H1 (cell line): Measurements from ENCODE around the gene SPEN.

Source experiments
- EP300 ChIP-seq, 2 experiments: IDR thresholded peaks; 1 replicate in 1 of 2; 2 replicates in 1 of 2; pipeline ENCODE4 v1.6.1; 2011 to 2012; ENCODE audit warnings: low read depth in 2 of 2, low read length in 2 of 2, mild to moderate bottlenecking in 2 of 2, borderline replicate concordance in 1 of 2, inconsistent platforms in 1 of 2, moderate library complexity in 1 of 2
- EZH2 ChIP-seq: fragments of 200-600 bp; sonication (generic); IDR thresholded peaks from 2 replicates; pipeline ENCODE4 v1.7.1; 2012; ENCODE audit warnings: low read depth, mild to moderate bottlenecking, moderate library complexity, low read length, inconsistent platforms; ENCODE audit not compliant: severe bottlenecking
- GTF2F1 ChIP-seq: IDR thresholded peaks from 2 replicates; pipeline ENCODE4 v1.6.1; 2012; ENCODE audit warnings: low read depth, low read length, improper control_type of control experiment, borderline replicate concordance
- NRF1 ChIP-seq: IDR thresholded peaks from 2 replicates; pipeline ENCODE4 v1.6.1; 2011; ENCODE audit warnings: mild to moderate bottlenecking, low read depth, low read length, improper control_type of control experiment
- POLR2A ChIP-seq, 2 experiments: IDR thresholded peaks; 1 replicate in 1 of 2; 2 replicates in 1 of 2; pipeline ENCODE4 v1.6.1; 2011; ENCODE audit warnings: low read depth in 2 of 2, low read length in 2 of 2, mild to moderate bottlenecking in 2 of 2; ENCODE audit errors: control extremely low read depth in 1 of 2
- SIN3A ChIP-seq, 2 experiments: IDR thresholded peaks in 1 of 2; conservative IDR thresholded peaks in 1 of 2; 2 replicates each; pipeline ENCODE4 v1.6.1; 2011 to 2012; ENCODE audit warnings: low read length in 2 of 2, improper control_type of control experiment in 1 of 2, low read depth in 1 of 2, mild to moderate bottlenecking in 1 of 2
- TEAD4 ChIP-seq: IDR thresholded peaks from 2 replicates; pipeline ENCODE4 v1.6.1; 2012; ENCODE audit warnings: low read depth, low read length, inconsistent platforms, mixed read lengths
- TF ChIP-seq, protein P1 (sequence below), 3 experiments: IDR thresholded peaks; 1 replicate in 2 of 3; 2 replicates in 1 of 3; pipeline versions ENCODE4 v1.5.1 to v1.6.1; 2011; ENCODE audit warnings: low read length in 3 of 3, mild to moderate bottlenecking in 3 of 3, inconsistent platforms in 2 of 3, low read depth in 1 of 3, moderate library complexity in 1 of 3; ENCODE audit not compliant: insufficient read depth in 1 of 3; ENCODE audit errors: control extremely low read depth in 1 of 3
- TF ChIP-seq, protein P2 (sequence below): IDR thresholded peaks from 2 replicates; pipeline ENCODE4 v1.6.1; 2011; ENCODE audit warnings: low read length, improper control_type of control experiment

DNA sequence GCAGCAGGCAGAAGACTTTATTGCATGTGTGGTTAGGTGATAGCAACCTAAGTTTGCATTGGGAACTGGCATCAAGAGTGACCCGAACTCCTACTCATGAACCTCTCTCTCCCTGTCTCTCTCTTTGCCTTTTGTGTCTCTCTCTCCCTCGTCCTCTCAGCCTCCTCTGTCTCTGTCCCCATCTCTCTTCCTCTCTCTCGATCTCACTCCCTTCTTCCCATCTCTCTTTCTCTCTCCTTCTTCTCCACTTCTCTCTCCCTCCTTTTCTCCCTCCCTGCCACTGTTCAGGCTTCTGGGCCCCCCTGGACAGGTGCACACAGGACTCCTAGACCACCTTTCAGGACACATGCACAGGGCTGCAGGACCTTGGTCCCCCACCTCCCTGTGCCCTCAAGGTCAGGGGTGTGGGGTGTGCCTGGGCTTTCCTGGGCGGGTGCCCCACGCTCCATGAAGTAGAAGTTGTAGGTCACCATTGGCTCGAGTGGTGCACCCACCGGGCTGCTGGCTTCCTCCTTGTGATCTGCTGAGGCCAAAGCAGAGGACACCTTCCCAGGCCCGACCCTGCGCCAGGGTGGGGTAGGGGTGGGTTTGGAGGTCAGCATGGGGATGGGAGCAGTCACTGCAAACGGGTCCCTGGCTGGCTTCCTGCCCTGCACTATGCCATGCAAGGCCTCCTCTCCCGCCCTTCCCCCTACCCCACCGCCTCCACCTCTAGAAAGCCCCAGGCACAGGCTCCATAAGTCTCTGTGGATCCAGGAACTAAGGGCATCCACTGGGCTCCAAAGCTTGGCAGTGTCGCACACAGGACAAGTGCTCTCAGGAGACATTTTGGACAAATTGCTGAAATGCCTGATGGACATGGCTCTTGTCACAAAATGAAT, 141.6 kb downstream of the SPEN start:
- TF ChIP-seq EZH2 = no peak
- TF ChIP-seq, protein P1, sequence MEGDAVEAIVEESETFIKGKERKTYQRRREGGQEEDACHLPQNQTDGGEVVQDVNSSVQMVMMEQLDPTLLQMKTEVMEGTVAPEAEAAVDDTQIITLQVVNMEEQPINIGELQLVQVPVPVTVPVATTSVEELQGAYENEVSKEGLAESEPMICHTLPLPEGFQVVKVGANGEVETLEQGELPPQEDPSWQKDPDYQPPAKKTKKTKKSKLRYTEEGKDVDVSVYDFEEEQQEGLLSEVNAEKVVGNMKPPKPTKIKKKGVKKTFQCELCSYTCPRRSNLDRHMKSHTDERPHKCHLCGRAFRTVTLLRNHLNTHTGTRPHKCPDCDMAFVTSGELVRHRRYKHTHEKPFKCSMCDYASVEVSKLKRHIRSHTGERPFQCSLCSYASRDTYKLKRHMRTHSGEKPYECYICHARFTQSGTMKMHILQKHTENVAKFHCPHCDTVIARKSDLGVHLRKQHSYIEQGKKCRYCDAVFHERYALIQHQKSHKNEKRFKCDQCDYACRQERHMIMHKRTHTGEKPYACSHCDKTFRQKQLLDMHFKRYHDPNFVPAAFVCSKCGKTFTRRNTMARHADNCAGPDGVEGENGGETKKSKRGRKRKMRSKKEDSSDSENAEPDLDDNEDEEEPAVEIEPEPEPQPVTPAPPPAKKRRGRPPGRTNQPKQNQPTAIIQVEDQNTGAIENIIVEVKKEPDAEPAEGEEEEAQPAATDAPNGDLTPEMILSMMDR (IDR thresholded peaks at IDR 0.05; ENCODE audit: control extremely low read depth in 1 of 3, insufficient read depth in 1 of 3, low read depth in 1 of 3, low read length in 3 of 3) = no peak
- TF ChIP-seq SIN3A (conservative IDR thresholded peaks at IDR 0.05 in 1 of 2, IDR thresholded peaks at IDR 0.05 in 1 of 2; ENCODE audit: low read depth in 1 of 2, low read length in 2 of 2) = no peak
- no peak for TF ChIP-seq TEAD4
- TF ChIP-seq NRF1 = no peak
- TF ChIP-seq GTF2F1 = no peak
- no peak for TF ChIP-seq POLR2A (IDR thresholded peaks at IDR 0.05; ENCODE audit: control extremely low read depth in 1 of 2, low read depth in 2 of 2, low read length in 2 of 2)
- TF ChIP-seq EP300 (IDR thresholded peaks at IDR 0.05; ENCODE audit: borderline replicate concordance in 1 of 2, low read depth in 2 of 2, low read length in 2 of 2) = no peak
- TF ChIP-seq, protein P2, sequence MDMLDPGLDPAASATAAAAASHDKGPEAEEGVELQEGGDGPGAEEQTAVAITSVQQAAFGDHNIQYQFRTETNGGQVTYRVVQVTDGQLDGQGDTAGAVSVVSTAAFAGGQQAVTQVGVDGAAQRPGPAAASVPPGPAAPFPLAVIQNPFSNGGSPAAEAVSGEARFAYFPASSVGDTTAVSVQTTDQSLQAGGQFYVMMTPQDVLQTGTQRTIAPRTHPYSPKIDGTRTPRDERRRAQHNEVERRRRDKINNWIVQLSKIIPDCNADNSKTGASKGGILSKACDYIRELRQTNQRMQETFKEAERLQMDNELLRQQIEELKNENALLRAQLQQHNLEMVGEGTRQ = no peak
